Mesenchymal stem cell (in vitro differentiated cells and primary cell): ENCODE results near the gene C3.

Experiments used
- DNase-seq: peaks from one replicate; pipeline ENCODE4 v3.0.0-alpha.2; 2013
- H2AFZ ChIP-seq: one replicate; pipeline ENCODE4 v1.6.1; 2013; ENCODE audit warnings: low read depth, mild to moderate bottlenecking, control low read depth, inconsistent platforms, low read length, moderate library complexity
- H2AK5ac ChIP-seq: 2 replicates; pipeline ENCODE4 v1.6.1; 2013; ENCODE audit warnings: low read length, moderate library complexity, mild to moderate bottlenecking, inconsistent platforms; ENCODE audit not compliant: severe bottlenecking
- H2BK120ac ChIP-seq: one replicate; pipeline ENCODE4 v1.6.1; 2013; ENCODE audit warnings: low read depth, mild to moderate bottlenecking, inconsistent platforms, low read length, moderate library complexity
- H2BK12ac ChIP-seq, 2 experiments: one replicate each; pipeline ENCODE4 v1.6.1; 2013; ENCODE audit warnings: inconsistent platforms in 2 of 2, low read length in 2 of 2, mild to moderate bottlenecking in 2 of 2, moderate library complexity in 2 of 2, control low read depth in 1 of 2
- H2BK15ac ChIP-seq: one replicate; pipeline ENCODE4 v1.6.1; 2013; ENCODE audit warnings: mild to moderate bottlenecking, low read depth, inconsistent platforms; ENCODE audit not compliant: poor library complexity, severe bottlenecking
- H2BK5ac ChIP-seq: 2 replicates; pipeline ENCODE4 v1.6.1; 2013; ENCODE audit warnings: low read depth, mild to moderate bottlenecking, low read length, control low read depth, inconsistent platforms; ENCODE audit not compliant: poor library complexity, severe bottlenecking
- H3K14ac ChIP-seq, 2 experiments: one replicate each; pipeline ENCODE4 v1.6.1; 2013; ENCODE audit warnings: inconsistent platforms in 2 of 2, low read length in 2 of 2, control low read depth in 1 of 2, mild to moderate bottlenecking in 1 of 2, moderate library complexity in 1 of 2
- H3K18ac ChIP-seq, 2 experiments: one replicate each; pipeline ENCODE4 v1.6.1; 2013; ENCODE audit warnings: inconsistent platforms in 2 of 2, low read length in 2 of 2, control low read depth in 1 of 2, low read depth in 1 of 2, mild to moderate bottlenecking in 1 of 2
- H3K23ac ChIP-seq, 2 experiments: one replicate each; pipeline ENCODE4 v1.6.1; 2013; ENCODE audit warnings: inconsistent platforms in 2 of 2, low read length in 2 of 2, mild to moderate bottlenecking in 2 of 2, moderate library complexity in 2 of 2, control low read depth in 1 of 2
- H3K27ac ChIP-seq: 2 replicates; pipeline ENCODE4 v1.5.1; 2013; ENCODE audit warnings: mild to moderate bottlenecking, moderate library complexity, low read length, control low read depth, inconsistent platforms; ENCODE audit not compliant: poor library complexity, severe bottlenecking
- H3K27me3 ChIP-seq, 2 experiments: 2 replicates each; pipeline versions ENCODE4 v1.6.1 to v1.7.0; 2013; ENCODE audit warnings: low read length in 2 of 2, mild to moderate bottlenecking in 2 of 2, moderate library complexity in 2 of 2, control low read depth in 1 of 2, inconsistent platforms in 1 of 2; ENCODE audit not compliant: control insufficient read depth in 1 of 2, insufficient read depth in 1 of 2
- H3K36me3 ChIP-seq, 2 experiments: 2 replicates each; pipeline versions ENCODE4 v1.6.1 to v1.7.0; 2013; ENCODE audit warnings: low read length in 2 of 2, control low read depth in 1 of 2, inconsistent platforms in 1 of 2, low read depth in 1 of 2, mild to moderate bottlenecking in 1 of 2; ENCODE audit not compliant: insufficient read depth in 2 of 2, control insufficient read depth in 1 of 2
- H3K4ac ChIP-seq, 2 experiments: one replicate each; pipeline ENCODE4 v1.6.1; 2013; ENCODE audit warnings: inconsistent platforms in 2 of 2, low read length in 2 of 2, mild to moderate bottlenecking in 2 of 2, moderate library complexity in 2 of 2, control low read depth in 1 of 2, low read depth in 1 of 2
- H3K4me1 ChIP-seq: 2 replicates; pipeline ENCODE4 v1.6.1; 2013; ENCODE audit warnings: low read depth, low read length, control low read depth; ENCODE audit not compliant: control insufficient read depth, insufficient read depth
- H3K4me2 ChIP-seq: 2 replicates; pipeline ENCODE4 v1.6.1; 2013; ENCODE audit warnings: low read length, mild to moderate bottlenecking, inconsistent platforms; ENCODE audit not compliant: poor library complexity, severe bottlenecking
- H3K4me3 ChIP-seq, 2 experiments: 2 replicates each; pipeline versions ENCODE4 v1.5.1 to v1.7.0; 2013; ENCODE audit warnings: low read length in 2 of 2, mild to moderate bottlenecking in 2 of 2, control low read depth in 1 of 2, low read depth in 1 of 2; ENCODE audit not compliant: insufficient read depth in 1 of 2
- H3K79me1 ChIP-seq: replicated peaks from 2 replicates; pipeline ENCODE4 v1.6.1; 2013; ENCODE audit warnings: mild to moderate bottlenecking, control low read depth, low read length, inconsistent platforms; ENCODE audit not compliant: poor library complexity, severe bottlenecking
- H3K9ac ChIP-seq: 2 replicates; pipeline ENCODE4 v1.7.0; 2013; ENCODE audit warnings: mild to moderate bottlenecking, low read length, moderate library complexity
- H3K9me3 ChIP-seq: 2 replicates; pipeline ENCODE4 v1.7.0; 2013; ENCODE audit warnings: mild to moderate bottlenecking, low read length; ENCODE audit not compliant: control insufficient read depth
- H4K8ac ChIP-seq: one replicate; pipeline ENCODE4 v1.6.1; 2013; ENCODE audit warnings: inconsistent platforms, mild to moderate bottlenecking, low read length, moderate library complexity
- H4K91ac ChIP-seq: one replicate; pipeline ENCODE4 v1.6.1; 2013; ENCODE audit warnings: mild to moderate bottlenecking, low read length, inconsistent platforms
- WGBS: methylation state at CpG from one replicate; pipeline ENCODE4 v1.1.7; 2013; ENCODE audit warnings: mixed read lengths; 5-methylcytosine and 5-hydroxymethylcytosine counted together

C3 gene

DNA sequence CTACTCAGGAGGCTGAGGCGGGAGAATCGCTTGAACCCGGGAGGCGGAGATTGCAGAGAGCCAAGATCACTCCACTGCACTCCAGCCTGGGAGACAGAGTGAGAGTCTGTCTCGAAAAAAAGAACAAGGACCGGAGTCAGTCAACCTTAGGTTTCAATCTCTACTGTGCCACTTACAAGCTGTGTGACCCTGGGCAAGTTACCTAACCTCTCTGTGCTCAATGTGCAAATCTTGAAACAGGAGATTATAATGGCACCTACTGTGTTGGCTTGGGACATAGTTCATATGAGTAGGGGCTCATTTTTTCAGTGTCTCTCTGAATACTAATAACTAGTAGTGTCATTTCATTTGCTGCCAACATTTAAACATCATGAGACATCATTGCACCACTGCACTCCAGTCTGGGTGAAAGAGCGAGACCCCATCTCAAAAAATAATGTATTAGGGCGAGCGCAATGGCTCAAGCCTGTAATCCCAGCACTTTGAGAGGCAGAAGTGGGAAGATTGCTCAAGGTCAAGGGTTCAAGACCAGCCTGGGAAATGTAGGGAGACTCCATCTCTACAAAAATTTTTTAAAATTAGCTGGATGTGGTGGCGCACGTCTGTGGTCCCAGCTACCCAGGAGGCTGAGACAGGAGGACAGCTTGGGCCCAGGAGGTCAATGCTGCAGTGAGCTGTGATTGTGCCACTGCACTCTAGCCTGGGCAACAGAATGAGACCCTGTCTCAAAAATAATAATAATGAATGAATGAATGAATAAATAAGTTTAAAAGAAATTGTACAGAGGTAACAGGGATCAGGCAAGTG is 5.5 kb downstream of the C3 start:
- Histone ChIP-seq H3K4ac (no peak overlapping the region), H2BK15ac (no peak overlapping the region), H3K4me1 (peaks cover 4% of the 10 kb centered on the region), H3K9me3 (no peaks in the 10 kb centered on the region), H3K36me3 (peaks cover 3 to 57% of the 10 kb centered on the region in 2 experiments), H2BK12ac (no peak overlapping the region), H2AK5ac (no peak overlapping the region), H4K8ac (no peak overlapping the region), H3K4me3 (no peak overlapping the region), H2AFZ (no peak overlapping the region), H2BK120ac (no peak overlapping the region), H3K79me1 (no peaks in the 10 kb centered on the region), H3K18ac (no peak overlapping the region), H3K4me2 (no peak overlapping the region), H3K23ac (no peak overlapping the region), H3K27ac (no peak overlapping the region), H3K9ac (no peak overlapping the region), H2BK5ac (no peak overlapping the region), H3K14ac (no peak overlapping the region), H4K91ac (no peak overlapping the region), H3K27me3 (peaks cover 10 to 24% of the 10 kb centered on the region in 2 experiments)
- DNase-seq = no peak
- 91% methylated on average over 11 of the region's 11 CpGs for WGBS

DNA sequence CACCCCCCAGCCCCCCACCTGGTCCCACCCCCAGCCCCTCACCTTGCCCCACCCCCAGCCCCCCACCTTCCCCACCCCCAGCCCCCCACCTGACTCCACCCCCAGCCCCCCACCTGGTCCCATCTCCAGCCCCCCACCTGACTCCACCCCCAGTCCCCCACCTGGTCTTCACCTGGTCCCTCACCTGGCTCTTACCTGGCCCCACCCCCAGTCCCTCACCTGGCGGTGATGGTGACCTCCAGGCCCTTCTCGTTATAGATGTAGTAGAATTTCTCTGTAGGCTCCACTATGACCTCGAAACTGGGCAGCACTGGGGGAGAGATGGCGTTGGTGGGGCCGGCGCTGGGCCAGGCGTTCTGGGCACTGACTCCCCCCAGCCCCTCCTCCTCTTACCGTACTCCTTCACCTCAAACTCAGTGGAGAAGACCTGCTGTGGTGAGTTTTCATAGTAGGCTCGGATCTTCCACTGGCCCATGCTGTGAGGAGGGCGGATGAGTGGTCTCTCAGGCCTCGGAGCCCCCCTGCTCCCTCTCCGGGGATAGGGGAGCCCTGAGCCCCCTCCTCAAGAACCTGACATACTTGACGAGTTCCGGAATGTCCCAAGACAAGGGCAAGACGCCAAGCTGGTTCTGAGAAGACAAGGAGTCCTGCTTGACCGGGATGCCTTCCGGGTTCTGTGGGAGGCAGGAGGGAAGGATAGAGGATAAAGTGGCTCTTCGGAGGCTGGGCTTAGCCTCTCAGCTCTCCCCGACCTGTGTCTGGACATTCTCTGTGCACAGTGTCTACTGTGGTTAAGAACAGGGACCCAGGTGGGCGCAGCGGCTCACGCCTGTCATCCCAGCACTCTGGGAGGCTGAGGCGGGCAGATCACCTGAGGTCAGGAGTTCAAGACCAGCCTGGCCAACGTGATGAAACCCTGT is 6.4 kb downstream of the C3 start:
- Histone ChIP-seq H4K91ac (no peak overlapping the region), H3K4me2 (no peak overlapping the region), H3K36me3 (peaks cover 0 to 58% of the 10 kb centered on the region in 2 experiments), H3K9ac (no peak overlapping the region), H2BK12ac (no peak overlapping the region), H2BK120ac (no peak overlapping the region), H2BK5ac (no peak overlapping the region), H3K4ac (no peak overlapping the region), H3K23ac (no peak overlapping the region), H3K9me3 (no peaks in the 10 kb centered on the region), H2AFZ (no peak overlapping the region), H3K79me1 (no peaks in the 10 kb centered on the region), H2BK15ac (no peak overlapping the region), H4K8ac (no peak overlapping the region), H3K4me3 (no peak overlapping the region), H3K18ac (no peak overlapping the region), H3K14ac (no peak overlapping the region), H3K27me3 (peaks cover 10 to 25% of the 10 kb centered on the region in 2 experiments), H3K4me1 (peaks cover 4% of the 10 kb centered on the region), H3K27ac (no peak overlapping the region), H2AK5ac (no peak overlapping the region)
- 78% methylated on average over 20 of the region's 24 CpGs for WGBS
- no peak for DNase-seq

DNA sequence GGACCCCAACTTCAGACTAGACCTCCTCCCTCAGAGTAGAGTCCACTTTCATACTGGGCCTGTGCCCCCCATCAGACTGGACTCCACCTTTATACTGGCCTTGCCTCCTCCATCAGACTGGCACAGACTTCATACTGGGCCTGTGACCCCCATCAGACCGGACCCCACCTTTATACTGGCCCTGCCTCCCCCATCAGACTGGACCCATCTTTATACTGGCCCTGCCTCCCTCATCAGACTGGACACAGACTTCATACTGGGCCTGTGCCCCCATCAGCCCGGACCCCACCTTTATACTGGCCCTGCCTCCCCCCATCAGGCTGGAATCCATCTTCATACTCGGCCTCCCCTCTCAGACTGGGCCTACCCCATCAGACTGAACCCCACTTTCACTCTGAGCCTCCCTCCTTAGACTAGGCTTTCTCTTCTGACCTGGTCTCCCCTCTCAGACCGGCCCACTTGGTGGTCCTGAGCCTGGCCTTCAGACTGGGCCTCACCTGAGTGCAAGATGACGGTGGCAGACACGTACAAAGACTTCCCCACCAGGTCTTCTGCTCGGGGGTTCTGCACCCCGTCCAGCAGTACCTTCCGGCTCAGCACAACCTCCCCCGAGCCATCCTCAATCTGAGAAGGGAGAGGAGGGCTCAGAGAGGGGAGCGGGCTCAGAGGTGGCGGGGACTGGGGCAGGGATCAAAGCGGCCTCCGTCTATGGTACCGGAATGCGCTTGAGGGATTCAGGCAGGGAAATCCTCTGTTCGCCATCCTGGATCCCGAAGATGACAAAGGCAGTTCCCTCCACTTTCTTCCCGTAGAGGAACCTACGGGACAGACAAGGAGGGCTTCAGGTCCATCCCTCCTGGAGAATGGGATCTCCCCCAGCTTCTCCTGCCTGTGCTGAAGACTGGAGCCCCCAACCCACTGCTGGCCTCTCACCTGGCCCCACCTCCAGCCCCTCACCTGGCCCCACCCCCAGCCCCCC is 7.5 kb downstream of the C3 start:
- peaks cover 10 to 25% of the 10 kb centered on the region in 2 experiments for H3K27me3 ChIP-seq
- no peak overlapping the region for H3K4ac ChIP-seq
- no peak overlapping the region for H3K4me3 ChIP-seq
- H3K9me3 ChIP-seq = no peaks in the 10 kb centered on the region
- no peak overlapping the region for H2BK5ac ChIP-seq
- peaks cover 4% of the 10 kb centered on the region for H3K4me1 ChIP-seq
- H2BK15ac ChIP-seq = no peak overlapping the region
- H3K79me1 ChIP-seq = no peaks in the 10 kb centered on the region
- H2AFZ ChIP-seq = no peak overlapping the region
- H2AK5ac ChIP-seq = no peak overlapping the region
- no peak overlapping the region for H2BK120ac ChIP-seq
- H3K18ac ChIP-seq = no peak overlapping the region
- H3K23ac ChIP-seq = no peak overlapping the region
- no peak for DNase-seq
- no peak overlapping the region for H3K4me2 ChIP-seq
- peaks cover 0 to 58% of the 10 kb centered on the region in 2 experiments for H3K36me3 ChIP-seq
- no peak overlapping the region for H2BK12ac ChIP-seq
- no peak overlapping the region for H3K14ac ChIP-seq
- H3K9ac ChIP-seq = no peak overlapping the region
- 88% methylated on average over 19 of the region's 20 CpGs for WGBS
- no peak overlapping the region for H4K91ac ChIP-seq
- no peak overlapping the region for H3K27ac ChIP-seq
- H4K8ac ChIP-seq = no peak overlapping the region
